IMR-90 (cell line): ENCODE data around the gene TAGAP. TPM values are rescaled to one million over a fixed set of nuclear protein-coding genes. Genes with fewer than 3 reads are reported as not detected.

Experiments used
- ATAC-seq: fragments of 200-7000 bp; cut with Tn5 transposase; 2 replicates; pipeline ENCODE4 v1.9.1; 2020; ENCODE audit warnings: low read depth, mild to moderate bottlenecking, moderate library complexity
- BruUV-seq: library from RNA; stranded (reverse); fragments of 400-500 nt; replicated peaks from 2 replicates; lab custom pipeline; 2021; lab: Mats Ljungman, UMichigan
- CTCF ChIA-PET: fragments of 300-600 bp; formaldehyde crosslinking; extraction: SDS; loops from one replicate; lab custom pipeline; 2021; ENCODE audit warnings: antibody characterized with exemption; lab: Yijun Ruan, JAX
- POLR2A ChIA-PET: fragments of 300-600 bp; sonication (Branson Sonifier 250); formaldehyde crosslinking; loops from one replicate; lab custom pipeline; 2022; ENCODE audit warnings: antibody characterized with exemption; ENCODE audit not compliant: unreplicated experiment; lab: Charles Lee
- DNase-seq: peaks from one replicate; pipeline ENCODE4 v3.0.0; 2013
- H2AFZ ChIP-seq: replicated peaks from 2 replicates; pipeline ENCODE3; 2013; ENCODE audit warnings: low read length, mild to moderate bottlenecking; ENCODE audit not compliant: poor library complexity
- H2AK5ac ChIP-seq: 2 replicates; pipeline ENCODE4 v1.6.1; 2013; ENCODE audit warnings: low read depth, low read length, inconsistent platforms
- H2AK9ac ChIP-seq: replicated peaks from 2 replicates; pipeline ENCODE3; 2013; ENCODE audit warnings: mild to moderate bottlenecking, low read depth, low read length, moderate library complexity; ENCODE audit not compliant: poor library complexity
- H2BK120ac ChIP-seq: 2 replicates; pipeline ENCODE4 v1.6.1; 2013; ENCODE audit warnings: low read depth, low read length, inconsistent platforms
- H2BK15ac ChIP-seq: 3 replicates; pipeline ENCODE4 v1.6.1; 2013; ENCODE audit warnings: low read depth, low read length, inconsistent platforms
- H2BK20ac ChIP-seq: 2 replicates; pipeline ENCODE4 v1.6.1; 2013; ENCODE audit warnings: low read depth, mild to moderate bottlenecking, inconsistent platforms, low read length, moderate library complexity
- H2BK5ac ChIP-seq: 2 replicates; pipeline ENCODE4 v1.6.1; 2013; ENCODE audit warnings: mild to moderate bottlenecking, low read depth, low read length, inconsistent platforms; ENCODE audit not compliant: poor library complexity, severe bottlenecking
- H3K14ac ChIP-seq: replicated peaks from 2 replicates; pipeline ENCODE4 v1.6.1; 2013; ENCODE audit warnings: low read depth, low read length, inconsistent platforms
- H3K18ac ChIP-seq: 2 replicates; pipeline ENCODE4 v1.6.1; 2013; ENCODE audit warnings: low read depth, low read length, control low read depth
- H3K23ac ChIP-seq: 2 replicates; pipeline ENCODE4 v1.6.1; 2013; ENCODE audit warnings: low read depth, low read length, inconsistent platforms
- H3K27ac ChIP-seq: 2 replicates; pipeline ENCODE4 v1.5.1; 2013; ENCODE audit warnings: mild to moderate bottlenecking, control low read depth, low read length; ENCODE audit not compliant: insufficient read depth
- H3K27me3 ChIP-seq: 2 replicates; pipeline ENCODE4 v1.6.1; 2013; ENCODE audit warnings: low read length; ENCODE audit not compliant: control insufficient read depth, insufficient read depth
- H3K36me3 ChIP-seq: 2 replicates; pipeline ENCODE4 v1.6.1; 2013; ENCODE audit warnings: low read length, mixed read lengths; ENCODE audit not compliant: control insufficient read depth, insufficient read depth
- H3K4ac ChIP-seq: 2 replicates; pipeline ENCODE4 v1.6.1; 2013; ENCODE audit warnings: low read depth, low read length, inconsistent platforms
- H3K4me1 ChIP-seq: 2 replicates; pipeline ENCODE4 v1.6.1; 2013; ENCODE audit warnings: low read length, mixed read lengths; ENCODE audit not compliant: control insufficient read depth, insufficient read depth
- H3K4me2 ChIP-seq: 2 replicates; pipeline ENCODE4 v1.6.1; 2013; ENCODE audit warnings: low read depth, mild to moderate bottlenecking, control low read depth, low read length, moderate library complexity
- H3K4me3 ChIP-seq: 2 replicates; pipeline ENCODE4 v1.5.1; 2013; ENCODE audit warnings: low read depth, mild to moderate bottlenecking, control low read depth, low read length, moderate library complexity; ENCODE audit not compliant: insufficient read depth
- H3K56ac ChIP-seq: 2 replicates; pipeline ENCODE4 v1.6.1; 2013; ENCODE audit warnings: low read length, inconsistent platforms; ENCODE audit not compliant: insufficient read depth; ENCODE audit errors: extremely low read depth
- H3K79me1 ChIP-seq, 2 experiments: 2 replicates each; pipeline ENCODE4 v1.6.1; 2013; ENCODE audit warnings: low read length in 2 of 2, inconsistent platforms in 1 of 2, low read depth in 1 of 2
- H3K9ac ChIP-seq: 2 replicates; pipeline ENCODE4 v1.6.1; 2013; ENCODE audit warnings: low read depth, low read length, control low read depth
- H3K9me1 ChIP-seq: 2 replicates; pipeline ENCODE4 v1.6.1; 2013; ENCODE audit warnings: low read length, inconsistent platforms; ENCODE audit not compliant: insufficient read depth
- H3K9me3 ChIP-seq: 2 replicates; pipeline ENCODE4 v1.6.1; 2013; ENCODE audit warnings: low read length; ENCODE audit not compliant: control insufficient read depth, insufficient read depth
- H4K20me1 ChIP-seq: 2 replicates; pipeline ENCODE4 v1.6.1; 2013; ENCODE audit warnings: low read length, inconsistent platforms; ENCODE audit not compliant: insufficient read depth
- H4K5ac ChIP-seq: 2 replicates; pipeline ENCODE4 v1.6.1; 2013; ENCODE audit warnings: mild to moderate bottlenecking, low read depth, low read length, control low read depth
- H4K8ac ChIP-seq, 2 experiments: 2 replicates each; pipeline ENCODE4 v1.6.1; 2013; ENCODE audit warnings: low read depth in 2 of 2, low read length in 2 of 2, control low read depth in 1 of 2, inconsistent platforms in 1 of 2
- H4K91ac ChIP-seq: 2 replicates; pipeline ENCODE4 v1.6.1; 2013; ENCODE audit warnings: low read depth, low read length, inconsistent platforms; ENCODE audit not compliant: insufficient read depth
- BHLHE40 ChIP-seq: fragments of 150-350 bp; IDR thresholded peaks from 2 replicates; pipeline ENCODE4 v1.6.1; 2016; ENCODE audit warnings: mild to moderate bottlenecking, low read depth, low read length
- ELK1 ChIP-seq: fragments of 150-350 bp; IDR thresholded peaks from 2 replicates; pipeline ENCODE4 v1.6.1; 2016; ENCODE audit warnings: low read depth, mild to moderate bottlenecking, low read length, moderate library complexity, borderline replicate concordance
- MAZ ChIP-seq: IDR thresholded peaks from 2 replicates; pipeline ENCODE4 v1.6.1; 2012; ENCODE audit warnings: low read depth, mild to moderate bottlenecking, low read length, improper control_type of control experiment, moderate library complexity, borderline replicate concordance
- MXI1 ChIP-seq: IDR thresholded peaks from 2 replicates; pipeline ENCODE4 v1.6.1; 2012; ENCODE audit warnings: low read depth, mild to moderate bottlenecking, low read length, moderate library complexity, borderline replicate concordance
- NFE2L2 ChIP-seq: fragments of 150-350 bp; IDR thresholded peaks from 2 replicates; pipeline ENCODE4 v1.6.1; 2016; ENCODE audit warnings: low read depth, mild to moderate bottlenecking, low read length
- POLR2A ChIP-seq: IDR thresholded peaks from 2 replicates; pipeline ENCODE4 v1.6.1; 2012; ENCODE audit warnings: mild to moderate bottlenecking, low read depth, low read length
- RAD21 ChIP-seq: IDR thresholded peaks from 2 replicates; pipeline ENCODE4 v1.6.1; 2012; ENCODE audit warnings: low read length, improper control_type of control experiment
- SMC3 ChIP-seq: fragments of 150-350 bp; IDR thresholded peaks from 2 replicates; pipeline ENCODE4 v1.6.1; 2016; ENCODE audit warnings: low read depth, mild to moderate bottlenecking, antibody characterized with exemption, low read length, moderate library complexity
- WGBS, 2 experiments: methylation state at CpG; one replicate each; pipeline versions ENCODE4 v1.1.5 to v1.1.7; 2013; ENCODE audit warnings: missing lambda C conversion rate in 2 of 2; ENCODE audit not compliant: insufficient read length in 1 of 2; ENCODE audit errors: extremely low coverage in 2 of 2; 5-methylcytosine and 5-hydroxymethylcytosine counted together
- dilution Hi-C: fragments of 300-500 bp; cut with HindIII; formaldehyde crosslinking; loops from one replicate; pipeline ENCODE4 v1.14.3; 2018; ENCODE audit warnings: low sequenced_read_pairs; ENCODE audit not compliant: unreplicated experiment
- in situ Hi-C: fragments of 300-500 bp; cut with MboI; formaldehyde crosslinking; loops from 3 replicates; pipeline ENCODE4 v1.14.3; 2019; ENCODE audit warnings: low sequenced_read_pairs, inconsistent platforms, mixed read lengths
- intact Hi-C: fragments of 100-400 bp; cut with micrococcal nuclease; formaldehyde crosslinking; loops from 2 replicates; pipeline ENCODE4 v1.10.0; 2022
- polyA plus RNA-seq, 3 experiments: library from polyadenylated mRNA; depleted of rRNA; stranded (reverse); fragments of >200 nt; gene quantifications; 2 replicates each; pipeline ENCODE4 v1.2.3, GENCODE V29; 2012; ENCODE audit warnings: low replicate concordance in 1 of 3
- total RNA-seq: library from RNA; depleted of rRNA; stranded (reverse); fragments of >200 nt; gene quantifications from 2 replicates; pipeline ENCODE4 v1.2.3, GENCODE V29; 2012
- TF ChIP-seq, protein P1 (sequence below): conservative IDR thresholded peaks from 2 replicates; pipeline ENCODE4 v1.5.1; 2012; ENCODE audit warnings: mild to moderate bottlenecking, low read depth, low read length, improper control_type of control experiment

Gene TAGAP
- total and polyA plus RNA-seq, 2 of the 4 experiments (the other 2 are of a cell fraction): not detected

GRCh38 chr6:159075506-159076228 lies 30.9 kb upstream of the TAGAP start:
- no peak overlapping the region for H3K56ac ChIP-seq
- CTCF ChIA-PET: no interaction called here
- no peak overlapping the region for H2AK5ac ChIP-seq
- no peak overlapping the region for H2BK120ac ChIP-seq
- no peaks in the 10 kb centered on the region for H3K9me3 ChIP-seq
- DNase-seq (no peak), ATAC-seq (no peak)
- dilution Hi-C loops: no loop called here
- no peaks in the 10 kb centered on the region for H3K79me1 ChIP-seq
- H2AK9ac ChIP-seq: no peak overlapping the region
- no peak overlapping the region for H2BK20ac ChIP-seq
- H3K36me3 ChIP-seq: no peaks in the 10 kb centered on the region
- no peak overlapping the region for H3K9ac ChIP-seq
- H4K8ac ChIP-seq: no peak overlapping the region
- H3K27me3 ChIP-seq: peaks cover 23% of the 10 kb centered on the region
- H2BK5ac ChIP-seq: no peak overlapping the region
- no peak overlapping the region for H3K23ac ChIP-seq
- no peak overlapping the region for H2AFZ ChIP-seq
- no peak overlapping the region for H3K4me3 ChIP-seq
- H2BK15ac ChIP-seq: no peak overlapping the region
- H3K14ac ChIP-seq: no peak overlapping the region
- no peak overlapping the region for H3K18ac ChIP-seq
- peaks cover 2% of the 10 kb centered on the region; the same call in 1 of the 2 replicates for H3K4me1 ChIP-seq
- H3K27ac ChIP-seq: no peak overlapping the region
- intact Hi-C loops: no loop called here
- H4K91ac ChIP-seq: no peak overlapping the region
- H3K4ac ChIP-seq: no peak overlapping the region
- in situ Hi-C loops: no loop called here
- TF ChIP-seq SMC3 (no peak), ELK1 (no peak), RAD21 (no peak), POLR2A (no peak), NFE2L2 (no peak), MAZ (no peak), BHLHE40 (no peak), MXI1 (no peak)
- TF ChIP-seq, protein P1, sequence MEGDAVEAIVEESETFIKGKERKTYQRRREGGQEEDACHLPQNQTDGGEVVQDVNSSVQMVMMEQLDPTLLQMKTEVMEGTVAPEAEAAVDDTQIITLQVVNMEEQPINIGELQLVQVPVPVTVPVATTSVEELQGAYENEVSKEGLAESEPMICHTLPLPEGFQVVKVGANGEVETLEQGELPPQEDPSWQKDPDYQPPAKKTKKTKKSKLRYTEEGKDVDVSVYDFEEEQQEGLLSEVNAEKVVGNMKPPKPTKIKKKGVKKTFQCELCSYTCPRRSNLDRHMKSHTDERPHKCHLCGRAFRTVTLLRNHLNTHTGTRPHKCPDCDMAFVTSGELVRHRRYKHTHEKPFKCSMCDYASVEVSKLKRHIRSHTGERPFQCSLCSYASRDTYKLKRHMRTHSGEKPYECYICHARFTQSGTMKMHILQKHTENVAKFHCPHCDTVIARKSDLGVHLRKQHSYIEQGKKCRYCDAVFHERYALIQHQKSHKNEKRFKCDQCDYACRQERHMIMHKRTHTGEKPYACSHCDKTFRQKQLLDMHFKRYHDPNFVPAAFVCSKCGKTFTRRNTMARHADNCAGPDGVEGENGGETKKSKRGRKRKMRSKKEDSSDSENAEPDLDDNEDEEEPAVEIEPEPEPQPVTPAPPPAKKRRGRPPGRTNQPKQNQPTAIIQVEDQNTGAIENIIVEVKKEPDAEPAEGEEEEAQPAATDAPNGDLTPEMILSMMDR: no peak
- WGBS, 2 experiments: no CpG with 5 or more reads among the region's 12 CpGs
- POLR2A ChIA-PET: no interaction called here
- no peaks in the 10 kb centered on the region; the same call in 1 of the 2 replicates for H3K9me1 ChIP-seq
- H4K5ac ChIP-seq: no peak overlapping the region
- no TSS peak for BruUV-seq
- H4K20me1 ChIP-seq: no peaks in the 10 kb centered on the region
- no peak overlapping the region for H3K4me2 ChIP-seq
